Lower leg skin (tissue), 4 donors: Measurements from ENCODE around the gene EPSTI1. TPM values are rescaled to one million over a fixed set of nuclear protein-coding genes. Genes with fewer than 3 reads are reported as not detected.

Experiments used
- DNase-seq, 2 donors: peaks; one replicate each; pipeline ENCODE4 v3.0.0-alpha.2; 2019; ENCODE audit warnings: low spot score in 2 of 2
- H3K4me3 ChIP-seq: fragments of 200-600 bp; sonication (generic); 2 replicates; pipeline ENCODE4 v1.5.1; 2017; ENCODE audit warnings: mild to moderate bottlenecking, low read depth; ENCODE audit not compliant: poor library complexity, severe bottlenecking
- POLR2A ChIP-seq, 2 donors: fragments of 450-650 bp; IDR thresholded peaks; one replicate each; pipeline ENCODE4 v1.6.1; 2016 to 2017; ENCODE audit warnings: antibody characterized with exemption in 2 of 2, mild to moderate bottlenecking in 1 of 2, moderate library complexity in 1 of 2
- WGBS, 2 donors: methylation state at CpG; one replicate each; pipeline ENCODE4 v1.1.5; 2018; 5-methylcytosine and 5-hydroxymethylcytosine counted together
- intact Hi-C: fragments of 100-400 bp; cut with DNase I; formaldehyde crosslinking; loops from one replicate; pipeline ENCODE4 v1.15.0; 2023; ENCODE audit warnings: low total_unique reads
- total RNA-seq, 4 donors: library from RNA; depleted of rRNA; stranded (reverse); fragments of >200 nt; gene quantifications; one replicate each; pipeline ENCODE4 v1.1.0, GENCODE V29; 2016
- TF ChIP-seq, protein P1 (sequence below), 3 donors: fragments of 450-650 bp; IDR thresholded peaks; one replicate each; pipeline ENCODE4 v1.5.1; 2016; ENCODE audit warnings: antibody characterized with exemption in 3 of 3, mild to moderate bottlenecking in 3 of 3, moderate library complexity in 2 of 3

EPSTI1 gene
- total RNA-seq, 4 donors from 2014 or later: 0.79 to 4.8 (median 0.91) TPM; not detected in 1

DNA sequence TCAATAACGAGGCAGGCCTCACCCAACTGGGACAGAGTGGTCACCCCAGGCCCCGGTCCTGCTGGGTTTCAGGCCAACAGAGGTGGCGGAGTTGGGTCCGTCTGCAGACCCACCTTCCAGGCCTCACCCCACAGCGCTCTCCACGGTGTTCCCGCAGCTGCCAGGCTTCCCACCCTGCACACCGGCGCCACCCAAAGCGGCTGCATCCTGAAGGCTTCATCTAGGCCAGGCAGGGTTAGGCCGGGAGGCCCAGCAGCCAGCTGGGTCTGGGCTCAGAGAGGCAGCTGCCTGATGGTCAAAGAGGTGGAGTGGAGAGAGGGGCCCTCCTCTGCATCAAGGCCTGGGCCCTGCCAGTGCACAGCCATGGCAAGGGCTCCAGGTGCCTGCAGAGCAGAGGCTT lies 44.1 kb downstream of the EPSTI1 start:
- H3K4me3 ChIP-seq: no peak overlapping the region
- TF ChIP-seq, protein P1, sequence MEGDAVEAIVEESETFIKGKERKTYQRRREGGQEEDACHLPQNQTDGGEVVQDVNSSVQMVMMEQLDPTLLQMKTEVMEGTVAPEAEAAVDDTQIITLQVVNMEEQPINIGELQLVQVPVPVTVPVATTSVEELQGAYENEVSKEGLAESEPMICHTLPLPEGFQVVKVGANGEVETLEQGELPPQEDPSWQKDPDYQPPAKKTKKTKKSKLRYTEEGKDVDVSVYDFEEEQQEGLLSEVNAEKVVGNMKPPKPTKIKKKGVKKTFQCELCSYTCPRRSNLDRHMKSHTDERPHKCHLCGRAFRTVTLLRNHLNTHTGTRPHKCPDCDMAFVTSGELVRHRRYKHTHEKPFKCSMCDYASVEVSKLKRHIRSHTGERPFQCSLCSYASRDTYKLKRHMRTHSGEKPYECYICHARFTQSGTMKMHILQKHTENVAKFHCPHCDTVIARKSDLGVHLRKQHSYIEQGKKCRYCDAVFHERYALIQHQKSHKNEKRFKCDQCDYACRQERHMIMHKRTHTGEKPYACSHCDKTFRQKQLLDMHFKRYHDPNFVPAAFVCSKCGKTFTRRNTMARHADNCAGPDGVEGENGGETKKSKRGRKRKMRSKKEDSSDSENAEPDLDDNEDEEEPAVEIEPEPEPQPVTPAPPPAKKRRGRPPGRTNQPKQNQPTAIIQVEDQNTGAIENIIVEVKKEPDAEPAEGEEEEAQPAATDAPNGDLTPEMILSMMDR (IDR thresholded peaks at IDR 0.05): no peak
- intact Hi-C loops: no loop called here
- DNase-seq: no peak
- WGBS, 2 donors: 95 to 96% methylated on average over 7 to 8 of the region's 11 CpGs

DNA sequence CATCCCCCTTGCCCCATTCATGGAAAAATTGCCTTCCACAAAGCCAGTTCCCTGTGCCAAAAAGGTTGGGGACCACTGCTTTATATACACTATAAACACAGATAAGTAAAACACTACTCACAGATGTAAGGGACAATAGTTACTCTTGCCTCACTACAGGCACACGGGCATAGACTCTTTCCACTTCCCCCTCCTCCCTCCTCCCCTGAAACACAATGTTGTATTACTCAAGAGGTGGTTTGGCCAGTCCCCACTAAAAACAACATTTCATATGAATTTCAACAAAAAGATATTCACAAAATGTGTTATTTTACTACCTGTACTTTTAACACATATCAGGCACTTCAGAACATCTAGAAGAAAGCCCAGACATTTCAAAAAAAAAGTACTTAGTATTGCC lies 45.1 kb downstream of the EPSTI1 start:
- intact Hi-C loops: no loop called here
- DNase-seq: no peak
- H3K4me3 ChIP-seq: no peak overlapping the region
- 3 to 69% methylated on average over 1 of the region's 1 CpG for WGBS, 2 donors
- TF ChIP-seq, protein P1 (IDR thresholded peaks at IDR 0.05): no peak
- TF ChIP-seq POLR2A (IDR thresholded peaks at IDR 0.05): no peak

DNA sequence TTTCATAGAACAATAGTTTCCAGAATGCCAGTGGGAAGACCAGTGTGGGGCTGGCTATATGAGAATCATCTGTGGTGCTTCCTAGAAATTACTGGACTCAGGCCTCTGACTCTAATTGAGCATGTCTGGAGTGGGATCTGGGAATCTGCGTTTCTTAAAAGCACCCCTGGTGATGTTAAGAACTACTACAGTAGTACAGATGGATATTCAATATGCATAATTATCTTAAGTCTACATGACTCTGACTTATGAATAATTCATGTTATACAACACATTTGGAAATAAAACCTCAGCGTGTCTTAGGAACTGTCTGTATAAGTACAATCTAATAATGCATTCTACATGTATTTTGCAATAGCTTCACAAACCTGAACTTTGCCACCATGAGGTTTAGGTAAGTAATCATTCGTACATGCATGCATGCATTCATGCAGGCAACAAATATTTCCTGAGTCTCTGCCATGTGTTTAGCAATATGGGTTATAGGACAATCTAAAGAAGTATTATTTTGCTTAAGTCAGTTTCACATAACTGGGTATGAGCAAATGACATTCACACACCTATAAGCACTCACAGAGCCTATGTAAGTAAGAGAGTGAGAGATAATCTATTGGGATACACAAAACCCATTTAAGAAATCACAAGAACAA lies 62.0 kb downstream of the EPSTI1 start:
- no peak overlapping the region for H3K4me3 ChIP-seq
- no peak for TF ChIP-seq POLR2A (IDR thresholded peaks at IDR 0.05)
- TF ChIP-seq, protein P1 (IDR thresholded peaks at IDR 0.05): no peak
- intact Hi-C loops: no loop called here
- no peak for DNase-seq
- WGBS, 2 donors: 74 to 75% methylated on average over 3 of the region's 3 CpGs

DNA sequence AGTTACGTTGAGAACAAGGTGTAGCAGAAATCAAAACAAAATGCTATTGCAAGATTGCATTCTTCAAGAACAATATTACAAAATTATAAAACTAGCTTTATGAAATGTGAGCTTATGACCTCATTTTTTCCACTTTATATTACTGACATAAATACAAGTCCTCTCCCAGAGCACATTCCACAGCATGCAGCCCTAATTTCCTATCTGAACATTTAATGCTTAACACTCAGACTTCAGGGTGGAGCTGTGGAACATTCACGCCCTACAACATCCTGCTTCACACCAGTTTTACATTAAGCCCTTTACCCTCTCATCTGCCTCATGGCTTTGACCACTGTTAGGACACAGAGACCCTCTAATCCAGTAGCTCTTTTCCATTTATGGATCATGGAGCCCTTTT lies 65.5 kb downstream of the EPSTI1 start:
- no peak for DNase-seq
- intact Hi-C loops: no loop called here
- 82 to 86% methylated on average over 2 of the region's 2 CpGs for WGBS, 2 donors
- H3K4me3 ChIP-seq: no peak overlapping the region
- TF ChIP-seq, protein P1 (IDR thresholded peaks at IDR 0.05): no peak
- TF ChIP-seq POLR2A (IDR thresholded peaks at IDR 0.05): no peak

DNA sequence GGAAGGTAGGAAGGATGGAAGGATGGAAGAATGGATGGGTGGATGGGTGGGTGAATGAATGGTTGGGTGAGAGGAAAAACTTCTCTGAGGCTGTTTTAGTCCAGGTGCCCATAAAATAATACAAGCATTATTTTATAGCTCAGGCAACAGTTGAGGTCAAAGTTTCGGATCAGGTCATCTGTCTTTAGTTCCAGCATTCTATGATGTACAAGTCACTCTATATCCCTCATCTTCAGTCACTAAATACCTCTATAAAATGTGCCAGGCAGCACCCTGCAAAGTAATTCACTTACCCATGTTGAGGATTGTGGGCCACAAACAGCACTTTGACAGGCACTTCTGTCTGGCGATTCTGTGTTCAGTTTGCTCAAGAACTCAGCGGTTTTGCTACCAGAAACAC lies 66.0 kb downstream of the EPSTI1 start:
- WGBS, 2 donors: 90 to 97% methylated on average over 3 of the region's 3 CpGs

More for the DNA sequence above, 66.0 kb downstream of the EPSTI1 start:
- TF ChIP-seq, protein P1 (IDR thresholded peaks at IDR 0.05): no peak
- no peak for TF ChIP-seq POLR2A (IDR thresholded peaks at IDR 0.05)
- intact Hi-C loops: no loop called here
- no peak for DNase-seq
- no peak overlapping the region for H3K4me3 ChIP-seq
